ENCODE measurements around the gene MAST2.

DNA sequence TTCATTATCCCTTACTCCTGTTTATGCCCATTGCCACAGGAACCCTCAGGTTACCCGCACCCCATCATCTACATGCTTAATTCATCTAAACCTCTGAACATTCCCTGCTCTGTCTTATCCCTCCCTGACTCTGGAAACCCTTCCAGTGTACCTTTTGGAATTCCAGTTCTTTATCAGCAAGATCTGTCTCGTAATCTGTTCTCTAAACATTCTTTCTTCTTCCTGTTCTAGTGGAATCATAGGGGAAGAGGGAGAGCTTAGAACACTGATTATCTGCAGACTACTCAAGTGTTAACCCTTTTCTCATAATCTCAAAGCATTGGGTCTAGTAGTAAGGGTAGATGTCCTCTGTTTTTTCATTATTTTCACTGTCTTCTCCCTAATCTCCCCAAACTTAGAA is 169.2 kb downstream of the MAST2 start:
- TF ChIP-seq EP300 (IDR thresholded peaks at IDR 0.05) (no peak), POLR2AphosphoS5 (IDR thresholded peaks at IDR 0.05) (no peak)
- TF ChIP-seq, protein P1, sequence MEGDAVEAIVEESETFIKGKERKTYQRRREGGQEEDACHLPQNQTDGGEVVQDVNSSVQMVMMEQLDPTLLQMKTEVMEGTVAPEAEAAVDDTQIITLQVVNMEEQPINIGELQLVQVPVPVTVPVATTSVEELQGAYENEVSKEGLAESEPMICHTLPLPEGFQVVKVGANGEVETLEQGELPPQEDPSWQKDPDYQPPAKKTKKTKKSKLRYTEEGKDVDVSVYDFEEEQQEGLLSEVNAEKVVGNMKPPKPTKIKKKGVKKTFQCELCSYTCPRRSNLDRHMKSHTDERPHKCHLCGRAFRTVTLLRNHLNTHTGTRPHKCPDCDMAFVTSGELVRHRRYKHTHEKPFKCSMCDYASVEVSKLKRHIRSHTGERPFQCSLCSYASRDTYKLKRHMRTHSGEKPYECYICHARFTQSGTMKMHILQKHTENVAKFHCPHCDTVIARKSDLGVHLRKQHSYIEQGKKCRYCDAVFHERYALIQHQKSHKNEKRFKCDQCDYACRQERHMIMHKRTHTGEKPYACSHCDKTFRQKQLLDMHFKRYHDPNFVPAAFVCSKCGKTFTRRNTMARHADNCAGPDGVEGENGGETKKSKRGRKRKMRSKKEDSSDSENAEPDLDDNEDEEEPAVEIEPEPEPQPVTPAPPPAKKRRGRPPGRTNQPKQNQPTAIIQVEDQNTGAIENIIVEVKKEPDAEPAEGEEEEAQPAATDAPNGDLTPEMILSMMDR (IDR thresholded peaks at IDR 0.05) = no peak
